Testis (tissue), 3 donors: ENCODE measurements around the gene S100A14. TPM values are rescaled to one million over a fixed set of nuclear protein-coding genes. Genes with fewer than 3 reads are reported as not detected.

ENCODE experiments used
- DNase-seq: peaks from one replicate; pipeline ENCODE4 v3.0.0-alpha.2; 2019
- H3K27ac ChIP-seq, 2 donors: fragments of 200-600 bp; sonication (generic); one replicate each; pipeline ENCODE4 v1.5.1; 2019
- H3K27me3 ChIP-seq: fragments of 200-600 bp; sonication (generic); one replicate; pipeline ENCODE4 v1.5.1; 2019
- H3K36me3 ChIP-seq: fragments of 200-600 bp; sonication (generic); one replicate; pipeline ENCODE4 v1.5.1; 2017; ENCODE audit warnings: low read depth; ENCODE audit errors: missing control alignments
- H3K4me1 ChIP-seq: fragments of 200-600 bp; sonication (generic); one replicate; pipeline ENCODE4 v1.5.1; 2019
- H3K4me3 ChIP-seq, 2 donors: fragments of 200-600 bp; sonication (generic); one replicate each; pipeline ENCODE4 v1.5.1; 2017 to 2019
- H3K9me3 ChIP-seq: fragments of 200-600 bp; sonication (generic); one replicate; pipeline ENCODE4 v1.5.1; 2017
- POLR2A ChIP-seq: fragments of 450-650 bp; IDR thresholded peaks from one replicate; pipeline ENCODE4 v1.6.1; 2017; ENCODE audit warnings: antibody characterized with exemption, mild to moderate bottlenecking, moderate library complexity
- WGBS, 2 donors: methylation state at CpG; one replicate each; pipeline ENCODE4 v1.1.5; 2018; 5-methylcytosine and 5-hydroxymethylcytosine counted together
- intact Hi-C: fragments of 100-400 bp; cut with DNase I; formaldehyde crosslinking; loops from one replicate; pipeline ENCODE4 v1.15.1; 2023; ENCODE audit warnings: low total_unique reads
- polyA plus RNA-seq: library from polyadenylated mRNA; stranded (reverse); fragments of 350-450 nt; fragmentation: Illumina TruSeq; extraction: RNeasy Lipid Tissue Mini Kit (QIAGEN cat#74804); gene quantifications from one replicate; pipeline ENCODE4 v1.2.3, GENCODE V29; 2014; ENCODE audit warnings: low read depth, low replicate concordance; ENCODE audit not compliant: insufficient read depth
- total RNA-seq, 2 donors: library from RNA; depleted of rRNA; stranded (reverse); fragments of >200 nt; gene quantifications; one replicate each; pipeline ENCODE4 v1.2.3, GENCODE V29; 2016
- TF ChIP-seq, protein P1 (sequence below), 3 experiments: fragments of 450-650 bp in 2 of 3; fragments of 200-600 bp in 1 of 3; sonication (generic) in 1 of 3; IDR thresholded peaks; one replicate each; pipeline ENCODE4 v1.5.1; 2016 to 2019; ENCODE audit warnings: antibody characterized with exemption in 3 of 3, mild to moderate bottlenecking in 2 of 3, moderate library complexity in 1 of 3

S100A14 gene
- total and polyA plus RNA-seq, 3 donors from 2014 or later = 1.6 TPM; not detected in 2

- TF ChIP-seq, protein P1, sequence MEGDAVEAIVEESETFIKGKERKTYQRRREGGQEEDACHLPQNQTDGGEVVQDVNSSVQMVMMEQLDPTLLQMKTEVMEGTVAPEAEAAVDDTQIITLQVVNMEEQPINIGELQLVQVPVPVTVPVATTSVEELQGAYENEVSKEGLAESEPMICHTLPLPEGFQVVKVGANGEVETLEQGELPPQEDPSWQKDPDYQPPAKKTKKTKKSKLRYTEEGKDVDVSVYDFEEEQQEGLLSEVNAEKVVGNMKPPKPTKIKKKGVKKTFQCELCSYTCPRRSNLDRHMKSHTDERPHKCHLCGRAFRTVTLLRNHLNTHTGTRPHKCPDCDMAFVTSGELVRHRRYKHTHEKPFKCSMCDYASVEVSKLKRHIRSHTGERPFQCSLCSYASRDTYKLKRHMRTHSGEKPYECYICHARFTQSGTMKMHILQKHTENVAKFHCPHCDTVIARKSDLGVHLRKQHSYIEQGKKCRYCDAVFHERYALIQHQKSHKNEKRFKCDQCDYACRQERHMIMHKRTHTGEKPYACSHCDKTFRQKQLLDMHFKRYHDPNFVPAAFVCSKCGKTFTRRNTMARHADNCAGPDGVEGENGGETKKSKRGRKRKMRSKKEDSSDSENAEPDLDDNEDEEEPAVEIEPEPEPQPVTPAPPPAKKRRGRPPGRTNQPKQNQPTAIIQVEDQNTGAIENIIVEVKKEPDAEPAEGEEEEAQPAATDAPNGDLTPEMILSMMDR (IDR thresholded peaks at IDR 0.05) = no peak
- TF ChIP-seq POLR2A = no peak
These were observed 32.0 kb upstream of the S100A14 start for GRCh38 chr1:153648000-153648643.

DNA sequence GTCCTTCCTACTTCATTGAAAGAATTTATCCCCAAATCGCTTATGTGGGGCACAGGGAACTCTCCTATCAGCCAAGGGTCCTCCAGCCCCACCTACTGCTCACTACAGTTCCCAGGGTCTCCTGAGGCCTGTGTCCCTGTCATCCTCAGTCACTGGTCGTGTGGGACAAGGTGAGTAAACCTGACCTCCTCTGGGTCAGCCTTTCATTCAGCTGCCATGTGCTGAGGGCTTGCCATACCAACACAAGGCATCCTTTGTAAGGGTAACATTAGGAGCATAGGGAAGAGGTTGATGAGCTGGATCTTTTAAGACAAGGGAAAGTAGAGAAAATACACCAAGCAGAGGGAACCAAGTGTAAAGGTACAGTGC is 31.2 kb upstream of the S100A14 start:
- intact Hi-C loops = no loop called here
- Histone ChIP-seq H3K4me3 (no peak overlapping the region), H3K27me3 (no peaks in the 10 kb centered on the region), H3K4me1 (peaks cover 17% of the 10 kb centered on the region), H3K36me3 (no peaks in the 10 kb centered on the region), H3K9me3 (no peaks in the 10 kb centered on the region), H3K27ac (peak overlapping the region in 1 of 2 donors; percentile 64)
- TF ChIP-seq, protein P1 (IDR thresholded peaks at IDR 0.05) = no peak
- no peak for TF ChIP-seq POLR2A
- 50 to 54% methylated on average over 2 of the region's 2 CpGs for WGBS, 2 donors
- DNase-seq = no peak

More at GRCh38 chr1:153648000-153648643, 32.0 kb upstream of the S100A14 start:
- Histone ChIP-seq H3K36me3 (no peaks in the 10 kb centered on the region), H3K4me1 (peaks cover 15% of the 10 kb centered on the region), H3K4me3 (no peak overlapping the region), H3K27me3 (no peaks in the 10 kb centered on the region), H3K27ac (peak overlapping the region in 1 of 2 donors; percentile 64), H3K9me3 (no peaks in the 10 kb centered on the region)
- intact Hi-C loops = no loop called here
- WGBS, 2 donors = 81 to 85% methylated on average over 10 of the region's 10 CpGs
- DNase-seq = no peak

DNA sequence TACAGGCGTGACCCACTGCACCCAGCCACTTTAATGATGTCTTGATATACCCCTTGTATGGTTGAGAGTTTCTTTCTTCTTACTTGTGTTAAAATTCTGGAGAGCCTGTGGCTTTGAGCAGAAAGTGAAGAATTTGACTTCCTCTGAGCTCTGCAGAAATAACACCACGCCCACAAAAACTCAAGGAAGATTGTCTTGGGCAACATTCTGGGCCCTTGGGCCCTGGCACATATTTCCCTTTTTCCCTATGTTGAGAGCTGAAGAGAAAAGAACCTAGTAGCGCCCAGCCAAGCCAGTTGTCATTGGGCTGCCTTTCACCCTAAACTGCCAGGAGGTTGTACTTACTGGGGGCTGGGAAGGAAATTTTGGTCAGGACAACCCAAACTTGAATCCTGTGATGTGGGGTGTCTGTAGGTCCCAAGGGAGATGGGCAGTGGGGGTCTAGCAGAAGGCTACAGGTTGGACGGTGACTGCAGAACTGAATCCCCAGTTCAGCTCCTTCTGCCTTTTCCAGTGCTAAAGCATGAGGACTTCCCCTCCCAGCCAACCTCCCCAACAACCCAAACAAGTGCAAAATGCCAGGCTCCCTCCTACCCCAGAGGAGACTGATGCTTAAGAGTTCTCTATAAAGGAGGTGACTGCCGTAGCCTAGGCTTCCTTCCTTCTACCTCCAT is 30.7 kb upstream of the S100A14 start:
- Histone ChIP-seq H3K27ac (peak overlapping the region in 1 of 2 donors; percentile 64), H3K4me3 (no peak overlapping the region), H3K9me3 (no peaks in the 10 kb centered on the region), H3K36me3 (no peaks in the 10 kb centered on the region), H3K4me1 (peaks cover 17% of the 10 kb centered on the region), H3K27me3 (no peaks in the 10 kb centered on the region)
- no peak for DNase-seq
- 77 to 87% methylated on average over 5 of the region's 5 CpGs for WGBS, 2 donors
- intact Hi-C loops = no loop called here
- TF ChIP-seq POLR2A = no peak
- TF ChIP-seq, protein P1 (IDR thresholded peaks at IDR 0.05) = no peak

DNA sequence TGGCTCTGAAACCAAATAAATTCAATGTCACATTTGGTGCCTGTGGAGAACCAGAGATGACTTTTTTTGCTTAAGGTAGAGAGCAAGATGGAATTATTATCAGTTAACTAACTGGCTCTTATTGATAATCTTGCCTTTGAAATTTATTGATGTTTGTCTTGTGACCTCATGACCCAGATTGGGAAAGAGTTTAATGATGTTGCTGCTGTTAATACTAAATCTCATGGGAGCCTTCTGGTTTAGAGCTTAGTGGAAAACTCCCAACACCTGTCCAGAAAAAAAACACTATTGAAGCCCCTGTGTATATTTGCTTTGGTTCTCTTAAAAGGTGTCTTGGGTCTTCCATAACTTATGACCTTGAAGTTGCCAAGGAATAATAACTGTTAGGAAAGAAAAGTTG is 27.7 kb upstream of the S100A14 start:
- no peak for DNase-seq
- Histone ChIP-seq H3K36me3 (no peaks in the 10 kb centered on the region), H3K27me3 (no peaks in the 10 kb centered on the region), H3K4me1 (peaks cover 17% of the 10 kb centered on the region), H3K9me3 (no peaks in the 10 kb centered on the region), H3K4me3 (no peak overlapping the region), H3K27ac (peak overlapping the region; percentile 73)
- TF ChIP-seq, protein P1 (IDR thresholded peaks at IDR 0.05) = no peak
- no peak for TF ChIP-seq POLR2A
- intact Hi-C loops = no loop called here

GRCh38 chr1:153643100-153643499 is 27.0 kb upstream of the S100A14 start:
- Histone ChIP-seq H3K36me3 (no peaks in the 10 kb centered on the region), H3K9me3 (no peaks in the 10 kb centered on the region), H3K4me1 (peaks cover 17% of the 10 kb centered on the region), H3K27me3 (no peaks in the 10 kb centered on the region), H3K27ac (peak overlapping the region; percentile 73), H3K4me3 (no peak overlapping the region)
- TF ChIP-seq POLR2A = no peak
- WGBS, 2 donors = 89 to 92% methylated on average over 11 of the region's 11 CpGs
- no peak for DNase-seq
- intact Hi-C loops = no loop called here
